WTC11 (cell line): ENCODE measurements around the gene AADACL4. TPM values are rescaled to one million over a fixed set of nuclear protein-coding genes. Genes with fewer than 3 reads are reported as not detected.
A peak's percentile ranks its signal among the peaks of the same experiment; 100 is the strongest.

Experiments
- ATAC-seq: fragments of 200-7000 bp; cut with Tn5 transposase; 2 replicates; pipeline ENCODE4 v1.10.0; 2021; ENCODE audit warnings: mild to moderate bottlenecking, moderate library complexity
- CTCF ChIA-PET: fragments of 300-600 bp; sonication (Branson Sonifier 250); formaldehyde crosslinking; loops from one replicate; lab custom pipeline; 2021; ENCODE audit warnings: antibody characterized with exemption; lab: Charles Lee
- POLR2A ChIA-PET: fragments of 350-600 bp; sonication (Branson Sonifier 250); formaldehyde crosslinking; loops from one replicate; lab custom pipeline; 2021; ENCODE audit warnings: antibody characterized with exemption; lab: Charles Lee
- DNase-seq: peaks from one replicate; pipeline ENCODE4 v3.0.0; 2021; ENCODE audit warnings: low spot score
- H3K27ac Mint-ChIP-seq: 2 replicates; pipeline ENCODE4 v1.8.0; 2021; ENCODE audit warnings: mixed read lengths
- H3K27me3 Mint-ChIP-seq: 2 replicates; pipeline ENCODE4 v1.8.0; 2021; ENCODE audit warnings: low read depth, mild to moderate bottlenecking, moderate library complexity, mixed read lengths
- H3K36me3 Mint-ChIP-seq: 2 replicates; pipeline ENCODE4 v1.8.0; 2021; ENCODE audit warnings: mixed read lengths
- H3K4me1 Mint-ChIP-seq: 2 replicates; pipeline ENCODE4 v1.8.0; 2022; ENCODE audit warnings: mixed read lengths
- H3K4me3 Mint-ChIP-seq: 2 replicates; pipeline ENCODE4 v1.8.0; 2021; ENCODE audit warnings: mild to moderate bottlenecking, moderate library complexity, mixed read lengths
- H3K9me3 Mint-ChIP-seq: 2 replicates; pipeline ENCODE4 v1.8.0; 2021; ENCODE audit warnings: mixed read lengths
- AFF4 ChIP-seq: sonication (generic); formaldehyde crosslinking; IDR thresholded peaks from 2 replicates; pipeline ENCODE4 v1.8.1; 2023; ENCODE audit warnings: mild to moderate bottlenecking, missing genetic modification reagents, borderline replicate concordance
- ARID4B ChIP-seq: sonication (generic); formaldehyde crosslinking; IDR thresholded peaks from 2 replicates; pipeline ENCODE4 v1.8.0; 2023; ENCODE audit warnings: missing genetic modification reagents, mild to moderate bottlenecking, borderline replicate concordance
- CTCF ChIP-seq: fragments of 200-600 bp; IDR thresholded peaks from 2 replicates; pipeline ENCODE4 v1.8.0; 2022; ENCODE audit warnings: antibody characterized with exemption
- GABPB1 ChIP-seq: sonication (generic); formaldehyde crosslinking; IDR thresholded peaks from 2 replicates; pipeline ENCODE4 v1.8.1; 2023; ENCODE audit warnings: mild to moderate bottlenecking, missing genetic modification reagents
- JUN ChIP-seq: sonication (generic); formaldehyde crosslinking; IDR thresholded peaks from 2 replicates; pipeline ENCODE4 v1.8.0; 2023; ENCODE audit warnings: mild to moderate bottlenecking, missing genetic modification reagents
- PRRX2 ChIP-seq: fragments of 250-450 bp; sonication (Bioruptor Pico); IDR thresholded peaks from 2 replicates; pipeline ENCODE4 v1.8.0; 2021; ENCODE audit warnings: mild to moderate bottlenecking
- SMAD3 ChIP-seq: sonication (generic); formaldehyde crosslinking; IDR thresholded peaks from 2 replicates; pipeline ENCODE4 v1.8.0; 2022; ENCODE audit warnings: missing genetic modification reagents, mild to moderate bottlenecking, borderline replicate concordance
- TEAD1 ChIP-seq: sonication (generic); formaldehyde crosslinking; IDR thresholded peaks from 2 replicates; pipeline ENCODE4 v1.8.0; 2022; ENCODE audit warnings: mild to moderate bottlenecking, missing genetic modification reagents
- ZNF219 ChIP-seq: sonication (generic); formaldehyde crosslinking; IDR thresholded peaks from 2 replicates; pipeline ENCODE4 v1.8.0; 2023; ENCODE audit warnings: missing genetic modification reagents, mild to moderate bottlenecking, borderline replicate concordance
- total RNA-seq: library from RNA; stranded (reverse); gene quantifications from 3 replicates; pipeline ENCODE4 v1.2.3, GENCODE V29; 2021
- TF ChIP-seq, protein P1 (sequence below): sonication (generic); formaldehyde crosslinking; IDR thresholded peaks from 2 replicates; pipeline ENCODE4 v1.8.0; 2022; ENCODE audit warnings: mild to moderate bottlenecking, missing genetic modification reagents

The AADACL4 gene
- total RNA-seq, 1 experiment from 2014 or later, result 0.11 TPM

DNA sequence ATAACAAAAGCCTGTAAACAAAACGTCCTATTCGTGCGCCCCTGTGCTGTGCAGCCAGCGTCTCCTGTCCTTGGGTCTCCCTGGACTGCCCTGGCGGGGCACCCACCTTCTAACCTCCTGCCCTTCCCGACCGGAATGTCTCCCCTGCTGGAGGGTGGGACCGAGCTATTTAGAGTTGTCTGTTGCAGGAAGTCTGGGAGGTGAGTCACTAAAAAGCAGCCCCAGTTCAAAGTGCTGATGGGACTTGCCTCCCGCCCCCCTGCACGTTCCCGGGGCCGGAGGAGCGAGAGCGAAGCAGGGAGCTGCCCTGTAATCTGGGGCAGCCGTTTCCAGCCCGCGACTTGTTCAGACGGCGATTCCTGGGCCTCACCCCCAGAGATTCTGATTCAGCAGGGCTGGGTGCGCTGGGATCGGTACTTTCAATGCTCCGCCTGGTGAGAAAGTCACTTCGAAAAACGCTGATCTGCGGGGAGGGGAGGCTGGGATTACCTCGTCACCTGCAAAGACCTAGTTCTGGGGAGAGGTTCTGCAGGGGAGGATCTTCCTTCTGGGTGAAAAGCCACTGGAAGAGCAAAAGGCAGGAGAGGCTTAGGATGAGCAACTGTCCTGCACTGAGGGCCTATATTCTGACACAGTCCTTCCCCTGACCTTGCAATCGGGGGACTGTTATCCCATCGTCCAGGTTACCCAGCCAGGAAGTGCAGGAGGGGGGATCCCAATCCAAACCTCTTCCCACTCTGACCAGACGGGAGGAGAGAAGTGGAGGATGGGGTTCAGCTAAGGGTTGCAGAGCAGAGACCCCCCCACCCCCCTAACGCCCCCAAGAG, 24.7 kb upstream of the AADACL4 start (continued):
- no peak for TF ChIP-seq AFF4
- no peak for TF ChIP-seq ZNF219 (CRISPR knock-in tag)
- TF ChIP-seq, protein P1, sequence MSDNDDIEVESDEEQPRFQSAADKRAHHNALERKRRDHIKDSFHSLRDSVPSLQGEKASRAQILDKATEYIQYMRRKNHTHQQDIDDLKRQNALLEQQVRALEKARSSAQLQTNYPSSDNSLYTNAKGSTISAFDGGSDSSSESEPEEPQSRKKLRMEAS (CRISPR knock-in tag), result peak; percentile 73
- TF ChIP-seq JUN (CRISPR knock-in tag), result no peak
- peak; percentile 34; the same call in 1 of the 2 replicates for TF ChIP-seq ARID4B (CRISPR knock-in tag)
- TF ChIP-seq GABPB1 (CRISPR knock-in tag), result peak; percentile 60; the same call in 1 of the 2 replicates
- TF ChIP-seq SMAD3, result no peak
- TF ChIP-seq PRRX2, result no peak

DNA sequence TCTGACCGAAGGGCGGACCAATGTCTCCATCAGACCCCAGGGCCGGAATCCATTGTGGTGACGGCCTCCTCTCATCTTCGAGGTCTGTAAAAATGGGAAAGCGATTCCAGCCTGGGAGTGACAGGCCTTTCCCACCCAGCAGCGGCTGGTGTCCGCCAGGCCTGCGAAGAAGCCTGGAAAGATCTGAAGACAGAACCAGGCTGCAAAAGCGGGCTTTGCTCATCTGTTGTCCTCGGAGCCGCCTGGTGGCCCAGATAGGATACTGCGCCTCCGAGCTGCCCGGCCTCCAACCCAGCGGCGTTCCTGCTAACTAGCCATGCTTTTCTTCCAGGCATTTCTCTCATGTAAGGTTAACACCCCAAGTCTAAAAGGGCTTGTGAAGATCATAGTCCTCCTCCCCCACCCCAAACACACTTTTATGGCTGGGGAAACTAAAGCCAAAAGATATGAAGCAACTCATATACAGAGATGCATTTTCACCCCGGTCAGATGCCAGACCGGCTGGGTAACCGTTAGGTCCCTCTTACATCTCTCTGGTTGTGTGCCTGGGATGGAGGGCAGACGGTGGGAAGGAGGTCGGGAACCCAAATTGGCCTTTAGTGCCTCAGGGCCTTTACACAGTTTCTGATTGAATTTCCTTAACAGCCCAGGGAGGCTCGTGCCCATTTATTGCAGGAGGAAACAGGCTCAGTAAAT, 23.9 kb upstream of the AADACL4 start:
- peak; percentile 35 for ATAC-seq
- Mint-ChIP-seq H3K27ac (no peak overlapping the region), H3K36me3 (no peaks in the 10 kb centered on the region), H3K4me1 (peaks cover 53% of the 10 kb centered on the region), H3K4me3 (peak overlapping the region; percentile 98), H3K27me3 (no peaks in the 10 kb centered on the region), H3K9me3 (no peaks in the 10 kb centered on the region)
- DNase-seq, result peak; percentile 88
- POLR2A ChIA-PET, result interaction anchor here (6.0 kb wide), 1 partner anchor 24 kb away, joined by 60 read pairs; no protein-coding TSS in a partner anchor
- no peak for TF ChIP-seq TEAD1 (CRISPR knock-in tag)
- peak; percentile 93 for TF ChIP-seq CTCF
- 0 out of 2 replicates have a peak, but pooled peaks have one; percentile 9 for TF ChIP-seq GABPB1 (CRISPR knock-in tag)
- CTCF ChIA-PET, result interaction anchor here (0.6 to 8.3 kb wide), 19 partner anchors 10 to 343 kb away, joined by 3 to 107 read pairs (median 5); partner anchors contain the start of gene AADACL4
